RWPE2 (cell line): ENCODE measurements around the gene SH3D19.
A peak's percentile ranks its signal among the peaks of the same experiment; 100 is the strongest.

Experiments
- ATAC-seq: fragments of 200-7000 bp; cut with Tn5 transposase; 3 replicates; pipeline ENCODE4 v1.9.1; 2021; ENCODE audit warnings: low read depth
- DNase-seq: peaks from one replicate; pipeline ENCODE4 v3.0.0-alpha.2; 2020; ENCODE audit warnings: low spot score
- H3K27ac ChIP-seq: fragments of 450-650 bp; 2 replicates; pipeline ENCODE4 v1.5.1; 2017; ENCODE audit warnings: mild to moderate bottlenecking; ENCODE audit not compliant: poor library complexity, severe bottlenecking
- H3K27me3 ChIP-seq: fragments of 250-450 bp; sonication (Bioruptor Pico); 2 replicates; pipeline ENCODE4 v1.5.1; 2021; ENCODE audit warnings: mild to moderate bottlenecking, moderate library complexity; ENCODE audit not compliant: insufficient read depth, poor library complexity, severe bottlenecking
- H3K36me3 ChIP-seq: fragments of 250-450 bp; sonication (Bioruptor Pico); 2 replicates; pipeline ENCODE4 v1.5.1; 2020; ENCODE audit warnings: low read depth, mild to moderate bottlenecking, moderate library complexity
- H3K4me1 ChIP-seq: fragments of 250-450 bp; sonication (Bioruptor Pico); 2 replicates; pipeline ENCODE4 v1.5.1; 2021; ENCODE audit warnings: mild to moderate bottlenecking, moderate library complexity; ENCODE audit not compliant: insufficient read depth, poor library complexity, severe bottlenecking
- H3K4me3 ChIP-seq: fragments of 250-450 bp; sonication (Bioruptor Pico); 2 replicates; pipeline ENCODE4 v1.5.1; 2021; ENCODE audit warnings: mild to moderate bottlenecking, moderate library complexity; ENCODE audit not compliant: severe bottlenecking
- H3K9me3 ChIP-seq: fragments of 250-450 bp; sonication (Bioruptor Pico); 2 replicates; pipeline ENCODE4 v1.5.1; 2021; ENCODE audit warnings: mild to moderate bottlenecking, moderate library complexity; ENCODE audit not compliant: severe bottlenecking
- CTCF ChIP-seq: fragments of 450-650 bp; IDR thresholded peaks from one replicate; pipeline ENCODE4 v1.5.1; 2017; ENCODE audit warnings: mild to moderate bottlenecking, moderate library complexity; ENCODE audit not compliant: poor library complexity, severe bottlenecking

The SH3D19 gene

GRCh38 chr4:151099976-151100417 lies 225.4 kb downstream of the SH3D19 start:
- ATAC-seq = no peak
- H3K9me3 ChIP-seq = no peaks in the 10 kb centered on the region
- no peaks in the 10 kb centered on the region for H3K27me3 ChIP-seq
- no peak for TF ChIP-seq CTCF
- H3K27ac ChIP-seq = peak overlapping the region; percentile 80
- H3K4me1 ChIP-seq = peaks cover 13% of the 10 kb centered on the region
- peaks cover 53% of the 10 kb centered on the region for H3K36me3 ChIP-seq
- peak overlapping the region; percentile 77 for H3K4me3 ChIP-seq
- no peak for DNase-seq

GRCh38 chr4:151099229-151099975 lies 226.0 kb downstream of the SH3D19 start, which contains the start of gene RPS3A:
RPS3A (plus strand) TSS chr4:151099628; CDS start chr4:151099653, 25 bp downstream.
- Histone ChIP-seq H3K4me3 (peak within 1 kb of the TSS; percentile 77), H3K27me3 (no peaks in the 10 kb centered on the region), H3K36me3 (peaks cover 47% of the 10 kb centered on the region), H3K9me3 (no peaks in the 10 kb centered on the region), H3K27ac (peak within 1 kb of the TSS; percentile 80), H3K4me1 (peaks cover 13% of the 10 kb centered on the region)
- peak; percentile 93 for ATAC-seq
- peak; percentile 90 for DNase-seq
- TF ChIP-seq CTCF = peak; percentile 93

GRCh38 chr4:151098979-151099228 lies 226.5 kb downstream of the SH3D19 start:
- Histone ChIP-seq H3K4me3 (peak overlapping the region; percentile 77), H3K27me3 (no peaks in the 10 kb centered on the region), H3K4me1 (peaks cover 13% of the 10 kb centered on the region), H3K36me3 (peaks cover 42% of the 10 kb centered on the region), H3K9me3 (no peaks in the 10 kb centered on the region), H3K27ac (peak overlapping the region; percentile 80)
- DNase-seq (no peak), ATAC-seq (no peak)
- no peak for TF ChIP-seq CTCF

- no peak overlapping the region for H3K27ac ChIP-seq
- H3K4me3 ChIP-seq = no peak overlapping the region
- H3K9me3 ChIP-seq = no peaks in the 10 kb centered on the region
- peaks cover 13% of the 10 kb centered on the region for H3K4me1 ChIP-seq
- no peak for DNase-seq
- H3K36me3 ChIP-seq = peaks cover 31% of the 10 kb centered on the region
- no peak for TF ChIP-seq CTCF
- ATAC-seq = no peak
- H3K27me3 ChIP-seq = no peaks in the 10 kb centered on the region
Observed at GRCh38 chr4:151097759-151098158, 227.6 kb downstream of the SH3D19 start.

- H3K9me3 ChIP-seq = no peaks in the 10 kb centered on the region
- no peak overlapping the region for H3K27ac ChIP-seq
- H3K4me1 ChIP-seq = peaks cover 3% of the 10 kb centered on the region
- ATAC-seq (no peak), DNase-seq (no peak)
- H3K4me3 ChIP-seq = no peak overlapping the region
- H3K36me3 ChIP-seq = peaks cover 4% of the 10 kb centered on the region
- no peaks in the 10 kb centered on the region for H3K27me3 ChIP-seq
- TF ChIP-seq CTCF = no peak
Observed at GRCh38 chr4:151095142-151095541, 230.3 kb downstream of the SH3D19 start.
